HepG2 (cell line): ENCODE data around the gene TPD52L2. TPM values are rescaled to one million over a fixed set of nuclear protein-coding genes. Genes with fewer than 3 reads are reported as not detected.

Experiments
- CEBPB ChIP-seq: IDR thresholded peaks from 2 replicates; pipeline ENCODE4 v1.6.1; 2011; ENCODE audit warnings: low read depth, low read length, improper control_type of control experiment, borderline replicate concordance
- HDAC1 ChIP-seq: sonication (generic); formaldehyde crosslinking; IDR thresholded peaks from 2 replicates; pipeline ENCODE4 v1.5.1; 2020; ENCODE audit warnings: mild to moderate bottlenecking, missing genetic modification reagents
- ISX ChIP-seq: sonication (generic); formaldehyde crosslinking; conservative IDR thresholded peaks from 2 replicates; pipeline ENCODE4 v1.5.0; 2020; ENCODE audit warnings: missing genetic modification reagents
- KLF16 ChIP-seq, 2 experiments: sonication (generic) in 1 of 2; formaldehyde crosslinking in 1 of 2; IDR thresholded peaks; 2 replicates each; pipeline versions ENCODE4 v1.6.1 to v1.8.0; 2016 to 2023; ENCODE audit warnings: missing genetic modification reagents in 2 of 2, missing compliant biosample characterization in 1 of 2
- MAX ChIP-seq: IDR thresholded peaks from 2 replicates; pipeline ENCODE4 v1.6.1; 2012; ENCODE audit warnings: inconsistent platforms
- SMAD9 ChIP-seq: sonication (generic); formaldehyde crosslinking; IDR thresholded peaks from 2 replicates; pipeline ENCODE4 v1.5.1; 2020; ENCODE audit warnings: mild to moderate bottlenecking, missing genetic modification reagents
- TBP ChIP-seq: sonication (generic); formaldehyde crosslinking; IDR thresholded peaks from 2 replicates; pipeline ENCODE4 v1.5.0; 2020; ENCODE audit warnings: missing genetic modification reagents
- TEF ChIP-seq: sonication (generic); formaldehyde crosslinking; IDR thresholded peaks from 2 replicates; pipeline ENCODE4 v1.5.0; 2020; ENCODE audit warnings: missing genetic modification reagents
- ZBTB14 ChIP-seq: sonication (generic); formaldehyde crosslinking; IDR thresholded peaks from 2 replicates; pipeline ENCODE4 v1.4.0; 2020; ENCODE audit warnings: missing genetic modification reagents
- ZC3H4 ChIP-seq: sonication (generic); formaldehyde crosslinking; IDR thresholded peaks from 2 replicates; pipeline ENCODE4 v1.4.0; 2020; ENCODE audit warnings: missing genetic modification reagents, borderline replicate concordance
- ZFP62 ChIP-seq: sonication (generic); formaldehyde crosslinking; IDR thresholded peaks from 2 replicates; pipeline ENCODE4 v1.4.0; 2020; ENCODE audit warnings: missing genetic modification reagents
- ZNF12 ChIP-seq: sonication (generic); formaldehyde crosslinking; IDR thresholded peaks from 2 replicates; pipeline ENCODE4 v1.5.0; 2020; ENCODE audit warnings: missing genetic modification reagents
- ZNF142 ChIP-seq: sonication (generic); formaldehyde crosslinking; IDR thresholded peaks from 2 replicates; pipeline ENCODE4 v1.4.0; 2020; ENCODE audit warnings: missing genetic modification reagents
- ZNF20 ChIP-seq: sonication (generic); formaldehyde crosslinking; IDR thresholded peaks from 2 replicates; pipeline ENCODE4 v1.4.0; 2020; ENCODE audit warnings: mild to moderate bottlenecking, moderate library complexity, missing genetic modification reagents
- ZNF337 ChIP-seq: sonication (generic); formaldehyde crosslinking; IDR thresholded peaks from 2 replicates; pipeline ENCODE4 v1.5.1; 2020; ENCODE audit warnings: missing genetic modification reagents, low read depth, mild to moderate bottlenecking, borderline replicate concordance
- ZNF460 ChIP-seq: sonication (generic); formaldehyde crosslinking; IDR thresholded peaks from 2 replicates; pipeline ENCODE4 v1.5.1; 2020; ENCODE audit warnings: missing genetic modification reagents, mild to moderate bottlenecking, borderline replicate concordance
- ZNF563 ChIP-seq: sonication (generic); formaldehyde crosslinking; IDR thresholded peaks from 2 replicates; pipeline ENCODE4 v1.8.0; 2022; ENCODE audit warnings: mild to moderate bottlenecking, moderate library complexity, missing genetic modification reagents
- ZNF713 ChIP-seq: sonication (generic); formaldehyde crosslinking; IDR thresholded peaks from 2 replicates; pipeline ENCODE4 v1.4.0; 2020; ENCODE audit warnings: mild to moderate bottlenecking, missing genetic modification reagents
- polyA plus RNA-seq, 8 experiments: library from polyadenylated mRNA; depleted of rRNA in 3 of 8; stranded (reverse) in 7 of 8; unstranded in 1 of 8; fragments of >200 nt; fragmentation: Illumina TruSeq in 4 of 8; extraction: Trizol in 4 of 8; gene quantifications; 2 replicates each; pipeline versions ENCODE4 v1.2.1 to v1.2.3, GENCODE V29; 2011 to 2016; ENCODE audit warnings: low read depth in 4 of 8, missing spikeins in 1 of 8, mixed read lengths in 1 of 8; ENCODE audit not compliant: insufficient read depth in 1 of 8
- total RNA-seq, 5 experiments: library from RNA; depleted of rRNA; stranded (reverse); fragments of >200 nt; fragmentation: Illumina TruSeq; extraction: Trizol; gene quantifications; 2 replicates each; pipeline ENCODE4 v1.2.3, GENCODE V29; 2016; ENCODE audit warnings: low read depth in 1 of 5

TPD52L2 gene
- total and polyA plus RNA-seq, 2 of the 13 experiments (the other 11 are each of a cell fraction or from before 2014, with no cell fraction given), result 156 to 184 TPM

- TF ChIP-seq ZNF713 (CRISPR knock-in tag) (peak; percentile 16; the same call in 1 of the 2 replicates), KLF16 (CRISPR knock-in tag; IDR thresholded peaks at IDR 0.05) (peak in 1 of 2 experiments; percentile 8; a peak in 1 of 4 replicates), ZNF20 (CRISPR knock-in tag) (no peak), CEBPB (no peak), SMAD9 (peak; percentile 67; the same call in 1 of the 2 replicates), ZNF563 (CRISPR knock-in tag) (0 out of 2 replicates have a peak, but pooled peaks have one; percentile 9), TEF (CRISPR knock-in tag) (peak; percentile 45; the same call in 1 of the 2 replicates), ZFP62 (CRISPR knock-in tag) (no peak), ZBTB14 (0 out of 2 replicates have a peak, but pooled peaks have one; percentile 10), ZNF337 (CRISPR knock-in tag) (0 out of 2 replicates have a peak, but pooled peaks have one; percentile 0), MAX (no peak), ZNF12 (CRISPR knock-in tag) (no peak), TBP (CRISPR knock-in tag) (0 out of 2 replicates have a peak, but pooled peaks have one; percentile 76), HDAC1 (CRISPR knock-in tag) (no peak), ZNF460 (CRISPR knock-in tag) (peak; percentile 48; the same call in 1 of the 2 replicates), ISX (CRISPR knock-in tag) (peak; percentile 83; the same call in 1 of the 2 replicates), ZNF142 (no peak; the same call in 1 of the 2 replicates), ZC3H4 (CRISPR knock-in tag) (0 out of 2 replicates have a peak, but pooled peaks have one; percentile 23)
Measured at GRCh38 chr20:63864545-63864977, 509 bp upstream of the TPD52L2 start (continued).
